GM12878 (cell line): ENCODE measurements around the gene TENT4B. TPM values are rescaled to one million over a fixed set of nuclear protein-coding genes. Genes with fewer than 3 reads are reported as not detected.

Experiments used
- ATAC-seq: fragments of 200-7000 bp; cut with Tn5 transposase; 3 replicates; pipeline ENCODE4 v1.9.1; 2020; ENCODE audit warnings: mild to moderate bottlenecking, moderate library complexity
- BruUV-seq: library from RNA; stranded (reverse); fragments of 400-500 nt; replicated peaks from 2 replicates; lab custom pipeline; 2021; lab: Mats Ljungman, UMichigan
- CTCF ChIA-PET: fragments of 300-600 bp; sonication (Branson Sonifier 250); formaldehyde crosslinking; extraction: SDS; loops from one replicate; lab custom pipeline; 2021; ENCODE audit warnings: inconsistent platforms; lab: Yijun Ruan, JAX
- POLR2A ChIA-PET: fragments of 350-600 bp; formaldehyde crosslinking; extraction: SDS; loops from one replicate; lab custom pipeline; 2021; ENCODE audit warnings: inconsistent platforms; lab: Charles Lee
- RAD21 ChIA-PET: fragments of 300-600 bp; sonication (Branson Sonifier 250); formaldehyde crosslinking; loops from one replicate; lab custom pipeline; 2023; ENCODE audit warnings: antibody characterized with exemption; ENCODE audit not compliant: unreplicated experiment; lab: Charles Lee
- SMC1A ChIA-PET: fragments of 300-600 bp; sonication (Branson Sonifier 250); formaldehyde crosslinking; loops from one replicate; lab custom pipeline; 2023; ENCODE audit not compliant: unreplicated experiment, uncharacterized antibody; lab: Charles Lee
- DNase-seq: peaks from one replicate; pipeline ENCODE4 v3.0.0-alpha.2; 2011; ENCODE audit warnings: low read depth, low spot score
- FAIRE-seq: peaks from 3 replicates; lab custom pipeline; 2011; peaks lifted over from hg19 to GRCh38; lab: Jason Lieb, UNC
- H2AFZ ChIP-seq: 2 replicates; pipeline ENCODE4 v1.6.0; 2011; ENCODE audit warnings: low read depth, low read length, control low read depth; ENCODE audit not compliant: control insufficient read depth
- H3K27ac ChIP-seq: 2 replicates; pipeline ENCODE4 v1.5.1; 2011; ENCODE audit warnings: control low read depth; ENCODE audit not compliant: control insufficient read depth, insufficient read depth
- H3K27me3 ChIP-seq, 2 experiments: replicated peaks in 1 of 2; 2 replicates each; pipeline versions ENCODE4 v1.6.0 to v1.6.1; 2011; ENCODE audit warnings: low read length in 1 of 2; ENCODE audit not compliant: control insufficient read depth in 2 of 2, insufficient read depth in 2 of 2
- H3K36me3 ChIP-seq, 2 experiments: 2 replicates each; pipeline ENCODE4 v1.5.1; 2011; ENCODE audit warnings: low read length in 1 of 2; ENCODE audit not compliant: control insufficient read depth in 2 of 2, insufficient read depth in 2 of 2
- H3K4me1 ChIP-seq: 2 replicates; pipeline ENCODE4 v1.6.1; 2011; ENCODE audit warnings: mild to moderate bottlenecking, low read length, moderate library complexity, mixed read lengths; ENCODE audit not compliant: control insufficient read depth, insufficient read depth
- H3K4me2 ChIP-seq: 2 replicates; pipeline ENCODE4 v1.6.0; 2011; ENCODE audit warnings: control low read depth; ENCODE audit not compliant: control insufficient read depth, insufficient read depth
- H3K4me3 ChIP-seq: fragments of 200-600 bp; sonication (generic); 2 replicates; pipeline ENCODE4 v1.5.1; 2016
- H3K79me2 ChIP-seq: 2 replicates; pipeline ENCODE4 v1.6.0; 2011; ENCODE audit warnings: low read length; ENCODE audit not compliant: control insufficient read depth, insufficient read depth
- H3K9ac ChIP-seq: 2 replicates; pipeline ENCODE4 v1.8.0; 2011; ENCODE audit warnings: low read length, control low read depth, mixed read lengths; ENCODE audit not compliant: control insufficient read depth, insufficient read depth
- H3K9me3 ChIP-seq: replicated peaks from 3 replicates; pipeline ENCODE4 v1.5.1; 2011; ENCODE audit warnings: mild to moderate bottlenecking, low read length; ENCODE audit not compliant: control insufficient read depth, insufficient read depth
- H4K20me1 ChIP-seq: 2 replicates; pipeline ENCODE4 v1.6.0; 2011; ENCODE audit not compliant: control insufficient read depth, insufficient read depth
- BMI1 ChIP-seq: fragments of 450-650 bp; IDR thresholded peaks from 2 replicates; pipeline ENCODE4 v1.6.1; 2016; ENCODE audit warnings: mild to moderate bottlenecking, moderate library complexity, borderline replicate concordance
- BRCA1 ChIP-seq: IDR thresholded peaks from 2 replicates; pipeline ENCODE4 v1.6.1; 2011; ENCODE audit warnings: low read depth, low read length, improper control_type of control experiment
- CBX5 ChIP-seq: sonication (generic); IDR thresholded peaks from 2 replicates; pipeline ENCODE4 v1.6.1; 2016; ENCODE audit warnings: low read depth, moderate library complexity, mild to moderate bottlenecking, inconsistent platforms
- FOXK2 ChIP-seq: fragments of 450-650 bp; IDR thresholded peaks from 2 replicates; pipeline ENCODE4 v1.6.1; 2017; ENCODE audit warnings: mild to moderate bottlenecking, moderate library complexity
- FOXM1 ChIP-seq: IDR thresholded peaks from 2 replicates; pipeline ENCODE4 v1.6.1; 2012; ENCODE audit warnings: low read depth, mild to moderate bottlenecking, inconsistent platforms, low read length, moderate library complexity
- KLF5 ChIP-seq: fragments of 450-650 bp; IDR thresholded peaks from 2 replicates; pipeline ENCODE4 v1.6.1; 2014; ENCODE audit warnings: mild to moderate bottlenecking; ENCODE audit not compliant: partially characterized antibody
- PBX3 ChIP-seq: IDR thresholded peaks from 2 replicates; pipeline ENCODE4 v1.6.1; 2011; ENCODE audit warnings: mild to moderate bottlenecking, low read depth, low read length, moderate library complexity; ENCODE audit not compliant: insufficient replicate concordance
- RAD21 ChIP-seq: IDR thresholded peaks from 2 replicates; pipeline ENCODE4 v1.6.1; 2011; ENCODE audit warnings: mild to moderate bottlenecking, low read depth, low read length, moderate library complexity; ENCODE audit not compliant: insufficient read depth
- RFX5 ChIP-seq: IDR thresholded peaks from 2 replicates; pipeline ENCODE4 v1.6.1; 2011; ENCODE audit warnings: low read depth, low read length, improper control_type of control experiment
- SMC3 ChIP-seq: IDR thresholded peaks from 2 replicates; pipeline ENCODE4 v1.6.1; 2011; ENCODE audit warnings: low read length, improper control_type of control experiment, borderline replicate concordance
- USF1 ChIP-seq: IDR thresholded peaks from 2 replicates; pipeline ENCODE4 v1.6.1; 2011; ENCODE audit warnings: borderline replicate concordance, low read depth, mild to moderate bottlenecking, moderate library complexity, mixed read lengths, low read length; ENCODE audit not compliant: insufficient read depth; ENCODE audit errors: extremely low read length
- ZNF207 ChIP-seq: fragments of 450-650 bp; IDR thresholded peaks from 2 replicates; pipeline ENCODE4 v1.6.1; 2014; ENCODE audit warnings: antibody characterized with exemption, mild to moderate bottlenecking, borderline replicate concordance
- ZSCAN29 ChIP-seq: fragments of 450-650 bp; IDR thresholded peaks from 2 replicates; pipeline ENCODE4 v1.6.1; 2017; ENCODE audit warnings: mild to moderate bottlenecking, moderate library complexity
- WGBS: methylation state at CpG from one replicate; pipeline ENCODE4 v1.1.6; 2016; ENCODE audit warnings: low lambda C conversion rate; ENCODE audit not compliant: insufficient replicate concordance, insufficient coverage; ENCODE audit errors: missing lambda C conversion rate; 5-methylcytosine and 5-hydroxymethylcytosine counted together
- in situ Hi-C: fragments of 300-500 bp; cut with MboI; formaldehyde crosslinking; loops from 9 replicates; pipeline ENCODE4 v1.14.3; 2018; ENCODE audit warnings: mixed read lengths
- intact Hi-C: fragments of 100-400 bp; cut with micrococcal nuclease; formaldehyde crosslinking; loops from one replicate; pipeline ENCODE4 v1.14.2; 2022; ENCODE audit not compliant: unreplicated experiment
- polyA plus RNA-seq, 11 experiments: library from polyadenylated mRNA; depleted of rRNA in 4 of 11; unstranded in 6 of 11; stranded (reverse) in 5 of 11; fragments of >200 nt; fragmentation: Nextera tagmentation in 4 of 11; fragmentation: Illumina TruSeq in 1 of 11; extraction: Ambion mirVana in 4 of 11; extraction: Trizol in 1 of 11; gene quantifications; 1 replicate in 1 of 11; 2 replicates in 10 of 11; pipeline versions ENCODE4 v1.2.1 to v1.2.3, GENCODE V29; 2011 to 2016; ENCODE audit warnings: inconsistent platforms in 2 of 11, missing spikeins in 2 of 11, low read depth in 1 of 11
- total RNA-seq, 4 experiments: library from RNA; depleted of rRNA in 3 of 4; stranded (reverse); fragments of >200 nt in 3 of 4; fragmentation: Illumina TruSeq in 1 of 4; extraction: Trizol in 1 of 4; gene quantifications; 2 replicates each; pipeline versions ENCODE4 v1.2.1 to v1.2.3, GENCODE V29; 2013 to 2021
- TF ChIP-seq, protein P1 (sequence below): fragments of 450-650 bp; IDR thresholded peaks from 2 replicates; pipeline ENCODE4 v1.6.1; 2014; ENCODE audit warnings: mild to moderate bottlenecking

Gene TENT4B
- total and polyA plus RNA-seq, 10 of the 15 experiments (the other 5 are each of a cell fraction or from before 2014, with no cell fraction given): 4.4 to 16.7 (median 10.8) TPM

DNA sequence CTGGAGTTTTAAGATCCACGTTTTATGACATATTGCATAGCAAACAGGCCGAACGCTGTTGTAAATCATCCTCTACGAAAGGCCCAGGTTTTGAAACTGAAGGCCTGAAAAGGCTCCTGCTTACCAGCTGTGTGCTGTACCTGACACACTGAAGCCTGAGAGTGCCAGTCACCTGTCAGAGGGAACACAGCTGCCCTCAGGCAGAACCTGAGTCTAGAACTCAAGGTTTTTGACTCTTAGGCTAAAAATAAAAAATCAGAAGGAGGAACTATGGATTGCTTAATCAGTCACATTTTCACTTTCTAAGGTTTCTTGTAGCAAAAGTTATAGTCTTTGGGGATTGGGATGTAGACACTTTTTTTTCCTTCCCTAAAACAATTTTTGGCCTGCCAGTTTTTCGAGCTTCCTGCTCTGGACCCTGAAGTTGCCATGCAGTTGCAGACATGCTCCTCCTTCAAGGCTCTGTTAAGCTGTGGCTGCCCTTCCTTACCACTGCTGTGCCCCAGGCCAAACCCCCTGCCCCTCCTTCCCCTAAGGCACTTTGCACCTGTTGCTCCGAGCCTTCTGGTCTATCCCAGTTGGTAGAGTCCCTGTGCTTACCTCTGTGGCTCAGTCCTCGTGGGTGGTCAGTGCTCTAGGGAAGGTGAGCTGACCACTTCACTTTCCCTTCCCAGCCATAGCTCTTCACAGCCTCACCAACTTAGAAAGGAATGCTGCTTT is 56.6 kb downstream of the TENT4B start (continued):
- TF ChIP-seq ZNF207 (no peak), PBX3 (peak; percentile 67), CBX5 (no peak), FOXM1 (no peak)
- TF ChIP-seq, protein P1, sequence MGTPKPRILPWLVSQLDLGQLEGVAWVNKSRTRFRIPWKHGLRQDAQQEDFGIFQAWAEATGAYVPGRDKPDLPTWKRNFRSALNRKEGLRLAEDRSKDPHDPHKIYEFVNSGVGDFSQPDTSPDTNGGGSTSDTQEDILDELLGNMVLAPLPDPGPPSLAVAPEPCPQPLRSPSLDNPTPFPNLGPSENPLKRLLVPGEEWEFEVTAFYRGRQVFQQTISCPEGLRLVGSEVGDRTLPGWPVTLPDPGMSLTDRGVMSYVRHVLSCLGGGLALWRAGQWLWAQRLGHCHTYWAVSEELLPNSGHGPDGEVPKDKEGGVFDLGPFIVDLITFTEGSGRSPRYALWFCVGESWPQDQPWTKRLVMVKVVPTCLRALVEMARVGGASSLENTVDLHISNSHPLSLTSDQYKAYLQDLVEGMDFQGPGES: no peak

DNA sequence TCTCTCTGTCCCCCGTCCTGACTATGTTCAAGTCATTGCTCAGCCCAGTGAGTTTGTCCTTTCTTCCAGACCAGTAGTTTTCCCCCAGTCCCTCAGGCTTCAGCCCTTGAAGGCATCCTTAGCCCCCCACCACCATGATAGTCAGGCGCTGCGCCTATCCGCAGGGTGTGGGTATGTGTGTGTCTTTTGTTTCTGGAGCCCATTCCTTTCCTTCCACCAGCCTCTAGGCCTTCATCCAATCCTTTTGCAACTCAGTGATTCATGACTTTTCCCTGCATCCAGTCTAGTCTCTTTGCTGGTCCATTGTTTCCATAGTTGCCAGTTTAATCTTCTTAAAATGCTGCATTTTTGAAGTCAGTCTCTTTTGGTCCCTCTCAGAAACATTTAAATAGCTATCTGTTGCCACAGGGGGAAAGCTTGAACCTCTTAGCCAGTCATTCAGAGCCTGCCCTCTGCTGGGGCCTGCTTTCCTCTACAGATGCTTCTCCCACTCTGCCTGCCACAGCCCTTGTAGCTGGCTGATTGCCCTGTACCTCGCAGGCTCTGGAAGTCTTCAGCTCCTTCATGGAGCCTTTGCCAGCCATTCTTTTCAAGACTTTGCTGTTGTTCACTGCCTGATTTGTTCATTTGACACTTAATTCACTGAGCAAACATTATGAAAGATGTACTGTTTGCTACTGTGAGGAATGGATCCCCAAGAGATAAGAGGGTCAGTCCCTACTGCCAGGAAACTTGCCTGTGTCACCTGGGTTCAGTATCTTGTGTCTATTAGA is 57.3 kb downstream of the TENT4B start:
- no peaks in the 10 kb centered on the region for H3K9me3 ChIP-seq
- H3K27ac ChIP-seq: peak overlapping the region; percentile 61
- peak; percentile 48 for DNase-seq
- H3K4me1 ChIP-seq: peaks cover 18% of the 10 kb centered on the region
- intact Hi-C loops: loop anchor here (1.0 to 10.0 kb wide), 7 partner anchors 56 to 594 kb away; partner anchors contain the start of gene CNEP1R1
- H3K36me3 ChIP-seq: peaks cover 2 to 14% of the 10 kb centered on the region in 2 experiments
- WGBS: 73% methylated on average over 5 of the region's 5 CpGs
- no peaks in the 10 kb centered on the region for H3K27me3 ChIP-seq
- ATAC-seq: peak; percentile 100
- H3K9ac ChIP-seq: no peak overlapping the region; the same call in 1 of the 2 replicates
- ChIA-PET CTCF (interaction anchor here (0.6 to 11.8 kb wide), 60 partner anchors 9 to 595 kb away, joined by 3 to 422 read pairs (median 6); partner anchors contain the start of genes CNEP1R1, HEATR3 and TENT4B), POLR2A (interaction anchor here (0.9 to 5.3 kb wide), 4 partner anchors 59 to 185 kb away, joined by 3 to 26 read pairs (median 6); partner anchors contain the start of genes CNEP1R1 and HEATR3), RAD21 (interaction anchor here (0.6 to 7.1 kb wide), 47 partner anchors 8 to 596 kb away, joined by 3 to 309 read pairs (median 5); partner anchors contain the start of genes CNEP1R1 and HEATR3), SMC1A (interaction anchor here (0.7 to 7.8 kb wide), 60 partner anchors 8 to 601 kb away, joined by 3 to 263 read pairs (median 6); partner anchors contain the start of genes CNEP1R1 and HEATR3)
- H3K4me3 ChIP-seq: no peak overlapping the region
- H2AFZ ChIP-seq: no peak overlapping the region
- in situ Hi-C loops: loop anchor here (5.0 kb wide), 2 partner anchors 142 to 188 kb away; no protein-coding TSS in a partner anchor
- no TSS peak for BruUV-seq
- no peak for FAIRE-seq
- peak overlapping the region; percentile 67 for H3K4me2 ChIP-seq
- peaks cover 23% of the 10 kb centered on the region for H3K79me2 ChIP-seq
- H4K20me1 ChIP-seq: no peaks in the 10 kb centered on the region
- TF ChIP-seq FOXM1: peak; percentile 48
- TF ChIP-seq ZSCAN29: no peak
- peak; percentile 98 for TF ChIP-seq SMC3
- no peak for TF ChIP-seq KLF5
- TF ChIP-seq USF1: no peak
- TF ChIP-seq RFX5: no peak
- no peak for TF ChIP-seq BRCA1
- TF ChIP-seq BMI1: no peak
- TF ChIP-seq RAD21: peak; percentile 82
- no peak for TF ChIP-seq FOXK2
